ENCODE data around the gene TTBK1.

DNA sequence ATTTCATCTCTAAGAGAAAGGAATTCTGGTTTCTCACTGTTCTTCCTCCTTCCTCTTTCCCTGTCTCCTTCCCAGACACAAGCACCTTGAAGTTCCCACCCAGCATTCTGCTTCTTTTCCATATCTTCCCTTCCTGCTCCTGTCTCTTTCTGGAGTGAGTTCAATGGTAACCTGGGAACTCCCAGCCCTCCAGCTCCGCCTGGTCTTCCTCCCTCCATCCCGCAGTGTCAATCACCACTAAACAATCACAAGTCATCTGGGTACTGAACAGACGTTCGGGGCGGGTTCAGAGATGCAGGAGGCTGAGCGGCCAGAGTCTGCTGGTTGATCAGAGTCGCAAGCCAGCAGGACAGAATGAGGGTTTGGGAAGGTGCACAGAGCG lies 7.7 kb downstream of the TTBK1 start:
- TF ChIP-seq, protein P1, sequence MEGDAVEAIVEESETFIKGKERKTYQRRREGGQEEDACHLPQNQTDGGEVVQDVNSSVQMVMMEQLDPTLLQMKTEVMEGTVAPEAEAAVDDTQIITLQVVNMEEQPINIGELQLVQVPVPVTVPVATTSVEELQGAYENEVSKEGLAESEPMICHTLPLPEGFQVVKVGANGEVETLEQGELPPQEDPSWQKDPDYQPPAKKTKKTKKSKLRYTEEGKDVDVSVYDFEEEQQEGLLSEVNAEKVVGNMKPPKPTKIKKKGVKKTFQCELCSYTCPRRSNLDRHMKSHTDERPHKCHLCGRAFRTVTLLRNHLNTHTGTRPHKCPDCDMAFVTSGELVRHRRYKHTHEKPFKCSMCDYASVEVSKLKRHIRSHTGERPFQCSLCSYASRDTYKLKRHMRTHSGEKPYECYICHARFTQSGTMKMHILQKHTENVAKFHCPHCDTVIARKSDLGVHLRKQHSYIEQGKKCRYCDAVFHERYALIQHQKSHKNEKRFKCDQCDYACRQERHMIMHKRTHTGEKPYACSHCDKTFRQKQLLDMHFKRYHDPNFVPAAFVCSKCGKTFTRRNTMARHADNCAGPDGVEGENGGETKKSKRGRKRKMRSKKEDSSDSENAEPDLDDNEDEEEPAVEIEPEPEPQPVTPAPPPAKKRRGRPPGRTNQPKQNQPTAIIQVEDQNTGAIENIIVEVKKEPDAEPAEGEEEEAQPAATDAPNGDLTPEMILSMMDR (IDR thresholded peaks at IDR 0.05): no peak
- no peak for TF ChIP-seq EZH2 (IDR thresholded peaks at IDR 0.05; ENCODE audit: borderline replicate concordance, insufficient read depth, low read depth, low read length, poor library complexity, severe bottlenecking)

All from B cell (primary cell).